Measurements from ENCODE around the gene MGAT3.

Gene MGAT3

DNA sequence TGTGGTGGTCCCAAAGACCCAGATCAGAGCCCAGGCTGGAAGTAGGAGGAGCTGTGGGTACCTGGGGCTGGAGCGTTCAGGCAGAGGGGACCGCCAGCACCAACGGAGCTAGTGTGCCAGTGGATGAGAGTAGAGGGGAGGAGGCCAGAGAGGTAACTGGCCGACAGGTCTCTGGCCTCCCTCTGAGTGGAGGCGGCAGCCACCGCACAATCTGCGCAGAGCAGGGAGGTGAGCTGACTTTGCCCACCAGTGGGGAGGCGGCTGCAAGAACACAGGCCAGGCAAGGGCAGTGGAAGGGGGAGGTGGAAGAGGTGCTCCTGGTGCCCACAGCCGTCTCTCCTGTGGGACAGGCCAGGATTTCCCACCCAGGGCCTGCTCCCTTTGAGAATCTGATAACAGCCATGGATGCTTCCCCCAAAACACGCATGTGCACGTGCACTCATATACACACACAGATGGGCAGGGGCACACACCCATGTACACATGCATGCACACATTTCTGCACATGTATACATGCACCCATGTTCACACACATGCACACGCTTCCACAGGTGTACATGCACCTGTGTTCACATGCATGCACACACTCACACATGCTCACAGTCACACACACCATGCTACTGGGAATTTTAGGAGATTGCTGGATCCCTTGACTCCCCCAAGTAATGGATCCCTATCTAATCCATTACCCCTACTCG lies 6.4 kb upstream of the MGAT3 start:
- H3K9me3 ChIP-seq (ENCODE audit: control insufficient read depth, insufficient read depth, low read length) = no peaks in the 10 kb centered on the region
- H3K9ac ChIP-seq (ENCODE audit: low read depth, low read length) = no peak overlapping the region
- H3K36me3 ChIP-seq (ENCODE audit: insufficient read depth, low read length) = no peaks in the 10 kb centered on the region
- peaks cover 29% of the 10 kb centered on the region; the same call in 1 of the 2 replicates for H3K4me1 ChIP-seq (ENCODE audit: insufficient read depth, low read length)

DNA sequence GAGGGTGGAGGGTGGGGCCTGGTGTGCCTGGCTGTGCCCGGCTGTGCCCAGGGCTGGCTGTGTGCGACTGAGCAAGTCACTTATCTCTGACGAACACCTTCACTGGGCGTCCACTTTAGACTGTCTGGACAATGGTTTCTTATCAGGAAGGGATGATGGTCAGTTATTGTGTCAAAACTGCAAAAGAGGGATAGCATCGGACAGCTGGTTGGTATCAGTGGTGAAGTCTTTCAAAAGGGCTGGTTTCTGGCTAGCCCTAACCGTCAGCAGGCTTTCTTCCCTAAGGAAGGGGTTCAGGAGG lies 4.1 kb upstream of the MGAT3 start:
- Histone ChIP-seq H3K4me1 (ENCODE audit: insufficient read depth, low read length) (peaks cover 21% of the 10 kb centered on the region; the same call in 1 of the 2 replicates), H3K9ac (ENCODE audit: low read depth, low read length) (no peak overlapping the region)

DNA sequence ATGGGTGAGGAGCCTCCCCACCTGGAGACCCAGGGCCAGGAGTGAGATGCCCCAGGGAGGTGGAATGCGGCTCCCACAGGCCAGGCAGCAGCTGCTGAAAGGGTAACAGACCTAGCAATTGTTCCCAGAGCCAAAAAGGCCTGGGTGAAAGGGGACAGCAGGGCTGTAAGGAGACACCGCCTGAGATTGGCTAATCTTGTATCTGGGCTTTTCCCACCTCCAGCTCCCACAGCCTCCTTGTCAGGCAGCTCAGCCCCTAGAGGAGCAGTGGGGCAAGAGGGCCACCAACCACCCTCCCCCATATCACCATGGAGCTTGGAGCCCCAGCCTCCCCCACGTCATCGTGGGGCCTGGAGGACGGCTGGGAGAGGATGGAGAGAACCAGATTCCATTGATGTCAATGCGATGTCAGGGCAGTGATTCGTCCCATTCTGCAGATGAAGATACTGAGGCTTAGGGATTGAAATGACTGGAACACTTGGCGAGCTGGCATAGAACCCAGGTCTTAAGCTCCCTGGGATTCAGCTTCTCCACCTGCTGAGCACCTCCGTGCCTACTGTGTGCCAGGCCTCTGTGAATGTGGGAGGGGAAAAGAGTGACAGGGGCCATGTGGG lies 2.9 kb upstream of the MGAT3 start:
- H3K9ac ChIP-seq (ENCODE audit: low read depth, low read length) = no peak overlapping the region
- no peaks in the 10 kb centered on the region for H3K36me3 ChIP-seq (ENCODE audit: insufficient read depth, low read length)
- no peaks in the 10 kb centered on the region for H3K9me3 ChIP-seq (ENCODE audit: control insufficient read depth, insufficient read depth, low read length)
- H3K4me1 ChIP-seq (ENCODE audit: insufficient read depth, low read length) = peaks cover 17% of the 10 kb centered on the region; the same call in 1 of the 2 replicates

More for the DNA sequence above, 4.1 kb upstream of the MGAT3 start:
- Histone ChIP-seq H3K36me3 (ENCODE audit: insufficient read depth, low read length) (no peaks in the 10 kb centered on the region), H3K9me3 (ENCODE audit: control insufficient read depth, insufficient read depth, low read length) (no peaks in the 10 kb centered on the region)

DNA sequence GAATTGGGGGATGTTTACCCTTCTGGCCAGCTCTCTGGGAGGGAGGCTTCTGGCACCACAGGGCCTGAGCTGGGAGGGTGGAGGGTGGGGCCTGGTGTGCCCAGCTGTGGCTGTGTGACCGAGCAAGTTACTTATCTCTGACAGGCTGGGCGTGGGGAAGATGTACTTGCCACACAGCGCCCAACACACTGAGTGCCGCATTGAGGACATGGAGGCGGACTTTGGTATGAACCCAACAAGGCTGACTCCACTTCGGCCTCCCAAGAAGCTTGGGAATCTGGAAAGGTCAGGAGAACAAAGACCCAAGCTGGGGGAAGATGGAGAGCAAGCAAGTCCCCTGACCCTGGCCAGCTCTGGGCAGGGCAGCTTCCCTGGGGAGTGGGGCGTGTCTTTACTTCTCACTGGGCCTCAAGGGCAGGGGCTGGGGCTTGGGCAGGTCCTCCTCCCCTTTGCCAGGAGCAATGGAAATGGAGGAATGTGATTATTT lies 2.4 kb upstream of the MGAT3 start:
- no peak overlapping the region for H3K9ac ChIP-seq (ENCODE audit: low read depth, low read length)
- H3K36me3 ChIP-seq (ENCODE audit: insufficient read depth, low read length) = no peaks in the 10 kb centered on the region
- H3K4me1 ChIP-seq (ENCODE audit: insufficient read depth, low read length) = peaks cover 17% of the 10 kb centered on the region; the same call in 1 of the 2 replicates
- no peaks in the 10 kb centered on the region for H3K9me3 ChIP-seq (ENCODE audit: control insufficient read depth, insufficient read depth, low read length)

DNA sequence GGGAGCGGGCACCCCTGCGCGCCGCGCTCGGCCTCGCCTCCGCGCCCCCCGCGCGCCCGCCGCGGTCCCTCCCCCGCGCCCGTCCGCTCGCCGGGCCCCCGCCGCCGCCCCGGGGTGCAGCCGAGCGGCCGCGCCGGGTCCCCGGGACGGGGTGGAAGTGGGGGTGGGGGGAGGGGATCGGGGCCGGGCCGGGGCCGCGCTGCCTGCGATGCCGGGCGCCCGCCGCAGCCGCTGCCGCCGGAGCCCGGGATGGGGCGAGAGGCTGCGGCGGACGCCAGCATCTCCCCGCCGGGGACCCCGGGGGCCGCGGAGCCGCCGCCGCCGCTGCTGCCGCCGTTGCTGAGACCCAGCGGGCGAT lies 365 bp downstream of the MGAT3 start:
- peaks cover 14% of the 10 kb centered on the region; the same call in 1 of the 2 replicates for H3K4me1 ChIP-seq (ENCODE audit: insufficient read depth, low read length)
- H3K9me3 ChIP-seq (ENCODE audit: control insufficient read depth, insufficient read depth, low read length) = no peaks in the 10 kb centered on the region

DNA sequence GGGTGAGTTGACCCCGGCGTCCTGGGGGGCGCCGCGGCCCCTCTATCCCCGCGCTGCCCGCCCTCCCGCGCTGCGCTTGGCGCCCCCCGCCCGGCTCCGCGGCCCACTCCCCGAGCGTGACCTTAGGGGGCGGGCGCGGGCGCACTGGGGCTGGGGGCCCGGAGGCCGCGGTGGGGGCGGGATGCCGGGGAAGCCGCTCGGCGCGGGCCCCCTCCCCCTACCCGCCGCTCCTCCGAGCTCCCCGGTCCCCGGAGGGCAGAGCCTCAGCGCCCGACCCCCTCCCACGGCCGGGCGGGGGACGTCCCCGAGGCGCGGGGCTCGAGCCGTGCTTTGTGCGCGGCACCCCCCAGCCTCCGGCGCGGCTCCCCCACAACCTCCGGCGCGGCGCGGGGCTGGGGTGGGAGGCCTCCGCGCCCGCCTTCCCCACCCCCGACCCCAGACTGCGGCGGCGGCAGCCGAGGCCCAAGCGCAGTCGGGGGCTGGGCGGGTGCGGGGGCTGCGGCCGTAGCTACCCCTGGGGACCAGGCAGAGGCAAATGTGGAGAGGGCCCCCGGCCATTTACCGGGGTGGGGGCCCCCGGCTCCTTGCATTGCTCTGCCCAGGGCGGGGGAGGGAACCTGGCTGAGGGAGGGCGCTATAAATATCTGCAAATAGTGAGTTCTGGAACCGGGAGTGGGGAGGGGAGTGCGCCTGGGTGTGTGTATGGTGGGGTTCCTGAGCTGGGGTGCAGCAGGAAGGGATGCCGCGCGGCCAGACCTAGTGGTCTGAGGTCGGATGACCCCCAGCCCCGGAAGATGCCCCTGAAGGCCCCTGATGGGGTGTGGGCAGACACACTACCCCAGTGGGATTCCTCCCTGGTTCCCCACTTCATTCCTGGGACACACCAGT lies 988 bp downstream of the MGAT3 start:
- H3K9ac ChIP-seq (ENCODE audit: low read depth, low read length) = peak overlapping the region; percentile 63
- no peaks in the 10 kb centered on the region for H3K9me3 ChIP-seq (ENCODE audit: control insufficient read depth, insufficient read depth, low read length)
- H3K4me1 ChIP-seq (ENCODE audit: insufficient read depth, low read length) = peaks cover 10% of the 10 kb centered on the region; the same call in 1 of the 2 replicates
- no peaks in the 10 kb centered on the region for H3K36me3 ChIP-seq (ENCODE audit: insufficient read depth, low read length)

More for the DNA sequence above, 365 bp downstream of the MGAT3 start:
- Histone ChIP-seq H3K36me3 (ENCODE audit: insufficient read depth, low read length) (no peaks in the 10 kb centered on the region), H3K9ac (ENCODE audit: low read depth, low read length) (peak overlapping the region; percentile 63; the same call in 1 of the 2 replicates)

DNA sequence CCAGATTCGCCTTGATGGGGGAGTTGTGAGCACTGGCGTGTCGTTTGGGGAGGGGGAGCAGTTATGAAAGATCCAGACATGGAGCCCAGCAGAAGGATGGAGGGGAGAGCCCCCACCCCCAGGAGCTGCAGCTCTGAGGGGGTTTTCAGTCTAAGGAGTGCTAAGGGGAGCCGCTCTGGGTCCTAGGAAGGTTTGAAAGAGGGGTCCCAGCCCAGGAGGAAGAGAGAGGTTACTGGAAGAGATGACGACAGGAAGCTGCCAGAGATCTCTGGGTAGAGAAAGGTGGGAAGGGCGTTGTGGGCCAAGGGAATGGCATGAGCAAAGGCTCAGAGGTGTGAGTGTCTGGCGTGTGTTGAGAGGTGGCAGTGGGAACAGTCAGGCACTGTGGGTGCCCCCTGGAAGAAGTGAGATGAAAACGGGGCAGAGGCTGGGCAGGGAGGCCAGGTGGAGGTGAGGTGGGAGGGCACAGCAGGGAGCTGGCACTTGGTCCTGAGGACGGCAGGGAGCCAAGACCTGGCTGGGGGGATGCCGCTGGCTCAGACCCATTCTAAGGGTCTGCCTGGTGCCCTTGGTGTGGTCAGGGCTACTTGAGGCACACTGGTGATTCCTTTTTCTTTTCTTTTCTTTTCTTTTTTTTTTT lies 1.8 kb downstream of the MGAT3 start:
- H3K36me3 ChIP-seq (ENCODE audit: insufficient read depth, low read length) = no peaks in the 10 kb centered on the region
- peak overlapping the region; percentile 63 for H3K9ac ChIP-seq (ENCODE audit: low read depth, low read length)
- H3K9me3 ChIP-seq (ENCODE audit: control insufficient read depth, insufficient read depth, low read length) = no peaks in the 10 kb centered on the region
- peaks cover 10% of the 10 kb centered on the region; the same call in 1 of the 2 replicates for H3K4me1 ChIP-seq (ENCODE audit: insufficient read depth, low read length)

DNA sequence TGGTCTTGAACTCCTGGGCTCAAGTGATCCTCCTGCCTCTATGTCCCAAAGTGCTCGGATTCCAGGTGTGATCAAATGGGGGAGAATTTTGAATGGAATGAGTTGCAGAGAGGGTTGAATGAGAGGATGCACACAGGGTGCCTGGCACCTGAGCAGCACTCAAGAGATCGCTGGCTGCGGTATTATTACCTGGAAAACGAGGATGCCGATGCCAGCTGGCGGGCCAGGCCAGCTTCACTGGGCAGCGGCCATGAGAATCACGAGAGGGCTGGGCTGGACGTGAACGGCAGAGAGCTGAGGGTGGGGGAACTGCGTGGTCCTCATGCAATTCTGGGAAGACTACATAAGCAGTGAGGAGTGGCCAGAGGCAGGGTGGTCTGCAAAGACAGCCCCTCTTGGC lies 2.9 kb downstream of the MGAT3 start:
- no peaks in the 10 kb centered on the region for H3K9me3 ChIP-seq (ENCODE audit: control insufficient read depth, insufficient read depth, low read length)
- H3K36me3 ChIP-seq (ENCODE audit: insufficient read depth, low read length) = no peaks in the 10 kb centered on the region
- H3K9ac ChIP-seq (ENCODE audit: low read depth, low read length) = no peak overlapping the region
- peaks cover 4% of the 10 kb centered on the region; the same call in 1 of the 2 replicates for H3K4me1 ChIP-seq (ENCODE audit: insufficient read depth, low read length)

DNA sequence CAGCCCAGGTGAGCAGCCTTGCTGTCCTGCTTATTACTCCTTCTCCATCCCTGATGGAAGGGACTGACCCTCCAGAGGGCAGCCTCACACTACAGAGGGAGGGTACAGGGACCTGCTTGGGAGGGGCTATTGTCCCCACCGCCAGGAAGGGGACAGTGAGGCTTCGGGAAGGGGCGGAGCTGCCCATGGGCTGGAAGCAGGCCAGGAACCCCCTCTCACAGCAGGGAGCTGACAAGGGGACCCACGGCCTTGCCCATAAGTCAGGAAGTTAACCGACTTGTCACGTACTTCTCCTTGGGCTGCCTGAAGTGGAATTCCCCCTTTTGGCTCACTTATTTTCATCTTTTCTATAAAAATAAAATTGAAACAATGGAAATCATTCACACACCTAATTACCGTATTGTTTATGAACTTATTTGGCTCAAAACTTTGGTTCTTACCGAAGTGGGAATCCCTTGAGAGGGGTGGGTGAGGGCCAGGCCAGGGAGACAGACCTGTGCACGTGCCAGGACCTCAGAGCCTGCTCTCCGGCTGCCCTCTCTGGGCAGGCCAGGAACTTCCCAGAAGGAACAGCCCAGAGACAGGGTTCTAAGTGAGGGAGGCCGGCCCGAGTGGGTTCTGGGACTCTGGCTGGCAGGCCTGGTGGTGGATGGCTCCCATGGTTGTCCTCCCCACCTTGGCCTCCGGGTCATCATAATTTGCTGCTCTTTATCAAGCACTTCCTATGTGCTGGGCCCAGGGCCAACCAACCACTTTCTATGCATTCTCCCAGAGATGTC lies 5.8 kb downstream of the MGAT3 start:
- H3K9ac ChIP-seq (ENCODE audit: low read depth, low read length) = no peak overlapping the region
- no peaks in the 10 kb centered on the region; the same call in 1 of the 2 replicates for H3K4me1 ChIP-seq (ENCODE audit: insufficient read depth, low read length)
- H3K36me3 ChIP-seq (ENCODE audit: insufficient read depth, low read length) = no peaks in the 10 kb centered on the region
- H3K9me3 ChIP-seq (ENCODE audit: control insufficient read depth, insufficient read depth, low read length) = no peaks in the 10 kb centered on the region

DNA sequence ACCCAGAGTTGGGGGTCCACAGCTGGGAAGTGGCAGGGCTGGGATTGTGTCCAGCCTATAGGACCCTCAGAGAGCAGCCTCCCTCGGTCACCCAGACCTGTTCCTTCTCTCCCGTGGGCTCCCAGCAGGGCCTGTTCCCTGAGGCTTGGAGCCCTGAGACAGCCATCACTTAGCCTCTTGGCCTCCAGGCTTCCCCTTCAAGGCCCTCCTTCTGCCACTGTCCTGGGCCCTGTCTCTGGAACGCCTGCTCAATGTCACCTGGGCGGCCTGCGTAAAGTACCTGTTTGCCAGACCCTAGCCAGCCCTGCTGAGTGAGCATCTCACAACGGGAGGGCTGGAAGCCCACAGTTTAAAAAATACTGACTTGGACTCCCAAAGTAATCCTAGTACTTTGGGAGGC lies 6.5 kb downstream of the MGAT3 start:
- H3K9ac ChIP-seq (ENCODE audit: low read depth, low read length) = no peak overlapping the region
- no peaks in the 10 kb centered on the region for H3K36me3 ChIP-seq (ENCODE audit: insufficient read depth, low read length)
- no peaks in the 10 kb centered on the region; the same call in 1 of the 2 replicates for H3K4me1 ChIP-seq (ENCODE audit: insufficient read depth, low read length)
- no peaks in the 10 kb centered on the region for H3K9me3 ChIP-seq (ENCODE audit: control insufficient read depth, insufficient read depth, low read length)

DNA sequence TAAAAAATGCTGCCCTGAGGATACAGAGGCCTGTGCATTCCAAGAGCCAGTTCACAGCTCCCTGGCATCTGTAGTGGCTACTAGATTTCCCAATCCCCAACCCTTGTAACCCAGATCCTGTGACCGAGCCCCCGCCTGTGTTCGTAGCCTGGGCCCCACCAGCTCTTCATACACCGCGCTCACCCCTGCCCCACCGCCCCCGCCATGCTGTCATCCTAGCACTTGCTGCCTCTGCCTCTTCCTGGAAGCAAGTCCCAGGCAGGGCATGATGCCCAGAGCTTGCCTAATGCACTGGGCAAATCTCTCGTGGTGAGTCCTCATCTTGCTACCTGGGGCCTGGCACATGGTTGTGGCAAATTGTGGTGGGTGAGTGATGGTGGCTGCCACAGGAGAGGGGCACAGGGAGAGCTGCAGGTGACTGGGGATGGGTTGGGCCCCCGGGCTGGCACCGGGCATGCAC lies 7.1 kb downstream of the MGAT3 start:
- H3K36me3 ChIP-seq (ENCODE audit: insufficient read depth, low read length) = no peaks in the 10 kb centered on the region
- no peak overlapping the region for H3K9ac ChIP-seq (ENCODE audit: low read depth, low read length)
- H3K4me1 ChIP-seq (ENCODE audit: insufficient read depth, low read length) = no peaks in the 10 kb centered on the region; the same call in 1 of the 2 replicates
- no peaks in the 10 kb centered on the region for H3K9me3 ChIP-seq (ENCODE audit: control insufficient read depth, insufficient read depth, low read length)

DNA sequence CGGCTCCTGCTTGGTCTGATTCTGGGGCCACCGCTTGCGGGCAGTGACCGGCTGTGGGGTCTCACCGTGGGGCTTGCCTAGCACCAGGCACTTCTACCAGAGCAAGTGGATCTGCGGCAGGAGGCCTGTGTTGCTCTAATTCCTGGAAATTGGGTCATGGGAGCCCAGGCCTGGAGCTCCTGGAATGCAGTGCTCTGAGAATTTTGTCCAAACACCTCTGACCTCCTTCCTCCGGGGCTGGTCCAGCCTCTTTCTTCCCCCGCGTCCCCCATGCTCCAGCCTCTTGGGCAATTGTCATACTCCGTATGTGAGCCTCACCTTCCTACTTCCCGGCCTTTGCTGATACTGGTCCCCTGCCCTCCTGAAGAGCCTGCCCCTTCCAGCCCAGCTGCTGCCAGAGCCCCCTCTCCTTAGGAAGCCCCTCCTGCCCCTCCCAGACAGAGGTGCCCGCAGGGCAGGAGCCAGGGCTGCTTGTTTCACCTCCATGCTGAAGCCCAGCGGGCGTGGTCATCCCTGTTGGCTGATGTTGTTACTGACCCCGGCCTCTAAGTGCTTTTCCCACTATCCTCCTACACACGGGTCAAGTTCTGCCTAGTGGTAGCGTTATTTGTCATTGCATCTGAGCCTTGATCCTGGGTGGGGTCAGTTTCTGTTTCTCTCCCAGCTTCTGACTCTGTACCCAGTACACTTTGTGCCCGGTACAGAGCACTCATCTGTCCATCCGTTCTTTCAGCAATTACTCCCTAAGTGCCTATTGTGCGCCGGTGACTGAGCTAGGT lies 9.6 kb downstream of the MGAT3 start:
- Histone ChIP-seq H3K9ac (ENCODE audit: low read depth, low read length) (no peak overlapping the region), H3K4me1 (ENCODE audit: insufficient read depth, low read length) (peaks cover 23% of the 10 kb centered on the region), H3K9me3 (ENCODE audit: control insufficient read depth, insufficient read depth, low read length) (no peaks in the 10 kb centered on the region), H3K36me3 (ENCODE audit: insufficient read depth, low read length) (no peaks in the 10 kb centered on the region)

DNA sequence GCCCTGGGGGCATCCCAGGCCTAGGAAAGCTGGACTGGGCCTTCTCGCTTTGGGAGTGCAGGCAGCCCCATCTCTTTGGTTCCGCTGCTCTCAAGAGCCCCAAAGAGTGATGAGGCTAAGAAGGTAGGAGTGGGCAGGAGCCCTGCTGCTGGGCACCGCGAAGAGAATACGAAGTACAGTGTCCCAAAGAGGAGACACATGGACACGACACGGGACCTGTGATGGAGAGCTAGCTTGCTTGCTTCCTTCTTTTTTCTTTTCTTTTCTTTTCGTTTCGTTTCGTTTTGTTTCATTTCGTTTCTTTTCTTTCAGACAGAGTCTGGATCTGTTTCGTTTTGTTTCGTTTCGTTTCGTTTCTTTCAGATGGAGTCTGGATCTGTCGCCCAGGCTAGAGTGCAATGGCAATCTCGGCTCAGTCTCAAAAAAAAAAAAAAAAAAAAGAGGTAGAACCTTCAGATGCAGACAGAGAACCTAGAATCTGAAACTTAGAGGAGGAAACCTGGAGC lies 10.6 kb downstream of the MGAT3 start:
- Histone ChIP-seq H3K9ac (ENCODE audit: low read depth, low read length) (no peak overlapping the region), H3K36me3 (ENCODE audit: insufficient read depth, low read length) (no peaks in the 10 kb centered on the region), H3K9me3 (ENCODE audit: control insufficient read depth, insufficient read depth, low read length) (no peaks in the 10 kb centered on the region), H3K4me1 (ENCODE audit: insufficient read depth, low read length) (peaks cover 33% of the 10 kb centered on the region)
